Ovary (tissue), 9 donors: ENCODE results near the gene CACFD1. TPM values are rescaled to one million over a fixed set of nuclear protein-coding genes. Genes with fewer than 3 reads are reported as not detected.

Experiments
- DNase-seq, 5 donors: peaks; one replicate each; pipeline ENCODE4 v3.0.0-alpha.2; 2019 to 2020
- H3K27ac ChIP-seq, 2 donors: fragments of 200-600 bp; one replicate each; pipeline versions ENCODE4 v1.5.1 to v1.8.0; 2019 to 2022
- H3K27me3 ChIP-seq: fragments of 200-600 bp; one replicate; pipeline ENCODE4 v1.8.0; 2022
- H3K36me3 ChIP-seq: fragments of 200-600 bp; sonication (generic); one replicate; pipeline ENCODE4 v1.5.1; 2019
- H3K4me1 ChIP-seq: one replicate; pipeline ENCODE4 v1.8.1; 2013; ENCODE audit warnings: mild to moderate bottlenecking, moderate library complexity; ENCODE audit not compliant: insufficient read depth
- H3K4me3 ChIP-seq: fragments of 200-600 bp; sonication (generic); one replicate; pipeline ENCODE4 v1.5.1; 2017
- H3K9me3 ChIP-seq, 2 donors: fragments of 200-600 bp in 1 of 2; sonication (generic) in 1 of 2; one replicate each; pipeline versions ENCODE4 v1.5.1 to v1.8.1; 2013 to 2019; ENCODE audit warnings: mild to moderate bottlenecking in 1 of 2, moderate library complexity in 1 of 2
- EP300 ChIP-seq: sonication (generic); formaldehyde crosslinking; IDR thresholded peaks from one replicate; pipeline ENCODE4 v1.6.1; 2017; ENCODE audit warnings: antibody characterized with exemption
- POLR2A ChIP-seq: fragments of 450-650 bp; IDR thresholded peaks from one replicate; pipeline ENCODE4 v1.6.1; 2017; ENCODE audit warnings: antibody characterized with exemption, mild to moderate bottlenecking, moderate library complexity
- WGBS, 3 donors: extraction: QIAGEN DNeasy Blood & Tissue Kit in 1 of 3; methylation state at CpG; one replicate each; pipeline versions ENCODE4 v1.1.5 to v1.1.7; 2013 to 2017; 5-methylcytosine and 5-hydroxymethylcytosine counted together
- intact Hi-C, 4 donors: fragments of 100-400 bp; cut with DNase I; formaldehyde crosslinking; loops; one replicate each; pipeline versions ENCODE4 v1.11.0 to v1.15.1; 2022 to 2023
- polyA plus RNA-seq, 2 donors: library from polyadenylated mRNA; stranded (reverse); fragments of 200-250 nt in 1 of 2; fragments of 350-450 nt in 1 of 2; fragmentation: Illumina TruSeq in 1 of 2; extraction: RNeasy Lipid Tissue Mini Kit (QIAGEN cat#74804) in 1 of 2; gene quantifications; one replicate each; pipeline ENCODE4 v1.2.3, GENCODE V29; 2013 to 2014
- total RNA-seq, 7 donors: library from RNA; depleted of rRNA in 2 of 7; stranded (reverse); fragments of >200 nt in 2 of 7; fragmentation: NEBNext Ultra II Directional in 3 of 7; extraction: Animal tissue kit (Norgen Biotek cat#: 25700) in 3 of 7; gene quantifications; one replicate each; pipeline versions ENCODE4 v1.1.0 to v1.2.4, GENCODE V29; 2016 to 2023
- TF ChIP-seq, protein P1 (sequence below), 3 donors: fragments of 450-650 bp in 2 of 3; fragments of 200-600 bp in 1 of 3; IDR thresholded peaks; one replicate each; pipeline versions ENCODE4 v1.5.1 to v1.8.0; 2016 to 2022; ENCODE audit warnings: antibody characterized with exemption in 3 of 3, mild to moderate bottlenecking in 1 of 3
- donor health status: DM: no; HTN: no; CAD: no; lungs with moderate emphysema.
- donor health status: DM: no; HTN: no; CAD: no.
- donor health status: Bipolar disorder and iron deficiency.
- donor health status: DM: yes; HTN: yes; CAD: no.
- donor health status: DM: no; HTN: no; CAD: no.
- donor health status: DM: yes; HTN: yes; CAD: no.

Gene CACFD1
- total and polyA plus RNA-seq, 9 donors = 1.6 to 23.4 (median 16.0) TPM

DNA sequence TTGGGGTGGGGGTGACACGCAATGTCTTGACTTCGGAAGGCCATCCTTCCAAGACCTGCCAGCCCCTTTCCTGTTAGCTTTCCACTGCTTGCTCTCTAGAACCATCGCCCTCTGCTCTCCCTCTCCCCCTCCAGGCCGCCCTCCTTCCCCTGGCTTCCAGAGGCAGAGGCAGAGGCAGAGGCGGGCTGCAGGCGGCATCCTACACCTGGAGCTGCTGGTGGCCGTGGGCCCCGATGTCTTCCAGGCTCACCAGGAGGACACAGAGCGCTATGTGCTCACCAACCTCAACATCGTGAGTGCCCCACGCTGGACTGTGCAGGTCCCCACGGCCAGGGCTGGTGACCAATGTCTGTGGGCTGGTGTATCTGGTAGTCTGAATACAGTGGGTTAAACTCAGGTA, 35.6 kb upstream of the CACFD1 start:
- intact Hi-C loops = no loop called here
- no peaks in the 10 kb centered on the region for H3K9me3 ChIP-seq
- no peaks in the 10 kb centered on the region for H3K27me3 ChIP-seq
- 94 to 99% (median 95%) methylated on average over 12 of the region's 12 CpGs for WGBS, 3 donors
- TF ChIP-seq, protein P1, sequence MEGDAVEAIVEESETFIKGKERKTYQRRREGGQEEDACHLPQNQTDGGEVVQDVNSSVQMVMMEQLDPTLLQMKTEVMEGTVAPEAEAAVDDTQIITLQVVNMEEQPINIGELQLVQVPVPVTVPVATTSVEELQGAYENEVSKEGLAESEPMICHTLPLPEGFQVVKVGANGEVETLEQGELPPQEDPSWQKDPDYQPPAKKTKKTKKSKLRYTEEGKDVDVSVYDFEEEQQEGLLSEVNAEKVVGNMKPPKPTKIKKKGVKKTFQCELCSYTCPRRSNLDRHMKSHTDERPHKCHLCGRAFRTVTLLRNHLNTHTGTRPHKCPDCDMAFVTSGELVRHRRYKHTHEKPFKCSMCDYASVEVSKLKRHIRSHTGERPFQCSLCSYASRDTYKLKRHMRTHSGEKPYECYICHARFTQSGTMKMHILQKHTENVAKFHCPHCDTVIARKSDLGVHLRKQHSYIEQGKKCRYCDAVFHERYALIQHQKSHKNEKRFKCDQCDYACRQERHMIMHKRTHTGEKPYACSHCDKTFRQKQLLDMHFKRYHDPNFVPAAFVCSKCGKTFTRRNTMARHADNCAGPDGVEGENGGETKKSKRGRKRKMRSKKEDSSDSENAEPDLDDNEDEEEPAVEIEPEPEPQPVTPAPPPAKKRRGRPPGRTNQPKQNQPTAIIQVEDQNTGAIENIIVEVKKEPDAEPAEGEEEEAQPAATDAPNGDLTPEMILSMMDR (IDR thresholded peaks at IDR 0.05) = no peak
- TF ChIP-seq EP300 = no peak
- TF ChIP-seq POLR2A = no peak
- H3K36me3 ChIP-seq = no peaks in the 10 kb centered on the region
- no peak for DNase-seq
- H3K4me1 ChIP-seq = no peaks in the 10 kb centered on the region
- H3K4me3 ChIP-seq = no peak overlapping the region
- H3K27ac ChIP-seq = no peak overlapping the region

DNA sequence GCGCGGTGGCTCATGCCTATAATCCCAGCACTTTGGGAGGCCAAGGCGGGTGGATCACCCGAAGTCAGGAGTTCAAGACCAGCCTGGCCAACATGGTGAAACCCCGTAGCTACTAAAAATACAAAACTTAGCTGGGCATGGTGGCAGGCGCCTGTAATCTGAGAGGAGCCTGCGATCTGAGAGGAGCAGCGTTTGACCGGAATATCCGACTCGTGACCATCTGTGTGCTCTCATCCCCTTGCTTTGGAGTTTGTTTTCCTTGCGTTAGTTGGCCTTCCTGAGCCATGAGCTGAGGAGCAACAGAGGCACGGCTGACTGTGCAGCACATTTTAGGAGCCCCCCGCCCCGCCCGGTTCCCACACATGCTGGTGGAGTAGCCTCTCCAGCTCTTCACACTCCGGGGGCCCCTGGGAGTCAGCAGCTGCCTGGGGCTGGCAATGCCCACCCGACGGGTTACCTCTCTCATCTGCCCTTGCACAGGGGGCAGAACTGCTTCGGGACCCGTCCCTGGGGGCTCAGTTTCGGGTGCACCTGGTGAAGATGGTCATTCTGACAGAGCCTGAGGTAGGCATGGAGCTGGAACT, 34.6 kb upstream of the CACFD1 start:
- intact Hi-C loops = no loop called here
- whole genome bisulfite sequencing, 3 donors = 90 to 91% (median 91%) methylated on average over 22 of the region's 22 CpGs
- TF ChIP-seq, protein P1 (IDR thresholded peaks at IDR 0.05) = no peak
- TF ChIP-seq EP300 (no peak), POLR2A (no peak)
- Histone ChIP-seq H3K4me1 (peaks cover 1% of the 10 kb centered on the region), H3K27me3 (no peaks in the 10 kb centered on the region), H3K9me3 (no peaks in the 10 kb centered on the region), H3K27ac (no peak overlapping the region), H3K4me3 (no peak overlapping the region), H3K36me3 (no peaks in the 10 kb centered on the region)
- DNase-seq = no peak

DNA sequence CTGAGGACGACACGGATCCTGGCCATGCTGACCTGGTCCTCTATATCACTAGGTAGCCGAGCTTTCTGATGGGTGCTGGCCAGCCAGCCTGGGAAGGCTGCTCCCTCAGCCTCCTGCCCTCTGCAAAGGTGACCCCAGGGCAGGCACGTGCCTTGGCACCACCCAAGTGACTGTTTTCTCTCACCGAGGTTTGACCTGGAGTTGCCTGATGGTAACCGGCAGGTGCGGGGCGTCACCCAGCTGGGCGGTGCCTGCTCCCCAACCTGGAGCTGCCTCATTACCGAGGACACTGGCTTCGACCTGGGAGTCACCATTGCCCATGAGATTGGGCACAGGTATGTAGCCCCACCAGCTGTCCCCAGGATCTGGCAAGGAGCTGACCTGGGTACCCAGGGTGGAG, 33.8 kb upstream of the CACFD1 start:
- H3K4me3 ChIP-seq = no peak overlapping the region
- intact Hi-C loops = no loop called here
- H3K36me3 ChIP-seq = no peaks in the 10 kb centered on the region
- H3K9me3 ChIP-seq = no peaks in the 10 kb centered on the region
- no peak overlapping the region for H3K27ac ChIP-seq
- WGBS, 3 donors = 90 to 93% (median 91%) methylated on average over 9 to 11 of the region's 11 CpGs
- no peak for DNase-seq
- H3K4me1 ChIP-seq = peaks cover 1% of the 10 kb centered on the region
- H3K27me3 ChIP-seq = no peaks in the 10 kb centered on the region
- TF ChIP-seq EP300 (no peak), POLR2A (no peak)
- TF ChIP-seq, protein P1 (IDR thresholded peaks at IDR 0.05) = no peak

DNA sequence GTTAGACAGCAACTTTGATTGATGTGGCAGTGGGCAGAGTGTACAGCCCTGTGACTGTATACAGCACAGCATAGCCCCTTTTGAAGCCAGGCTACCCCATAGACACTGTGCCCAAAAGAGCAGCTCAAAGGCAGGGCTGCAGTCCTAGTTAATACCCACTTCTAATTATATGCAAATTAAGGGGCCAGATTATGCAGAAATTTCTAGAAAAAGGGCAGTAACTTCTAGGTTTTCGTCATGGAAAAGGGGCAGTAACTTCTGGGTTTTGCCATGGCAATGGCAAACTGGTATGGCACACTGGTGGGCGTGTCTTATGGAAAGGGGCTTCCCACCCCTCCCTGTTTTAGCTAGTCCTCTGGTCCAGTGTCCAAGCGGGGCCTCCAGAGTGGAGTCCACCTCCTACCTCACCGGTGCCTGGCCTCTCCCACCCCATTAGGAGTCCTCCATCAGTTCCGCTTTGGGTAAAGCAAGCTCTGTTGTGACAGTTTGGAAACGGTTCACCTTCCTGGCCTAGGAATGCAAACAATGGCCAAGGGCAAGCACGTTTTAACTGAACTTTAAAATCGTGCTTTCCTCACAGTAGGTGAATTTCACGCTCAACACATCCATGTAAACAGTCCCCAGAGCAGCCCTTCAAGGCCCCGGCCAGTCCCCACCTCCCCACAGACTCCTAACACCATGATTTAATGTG, 32.0 kb upstream of the CACFD1 start:
- Histone ChIP-seq H3K27ac (no peak overlapping the region), H3K27me3 (no peaks in the 10 kb centered on the region), H3K9me3 (no peaks in the 10 kb centered on the region), H3K36me3 (no peaks in the 10 kb centered on the region), H3K4me3 (no peak overlapping the region), H3K4me1 (peaks cover 1% of the 10 kb centered on the region)
- 54 to 61% (median 58%) methylated on average over 10 of the region's 10 CpGs for WGBS, 3 donors
- no peak for DNase-seq
- TF ChIP-seq, protein P1 (IDR thresholded peaks at IDR 0.05) = no peak
- TF ChIP-seq EP300 = no peak
- intact Hi-C loops = no loop called here
